HG03469 (cell line): ENCODE measurements around the gene DYNLT4.
"Not testable (repeated sequence)": the region's sequence is repeated elsewhere in the genome, so short reads cannot be mapped to it uniquely, and the experiment has no call there.

Source experiments
- ATAC-seq: cut with Tn5 transposase; IDR thresholded peaks from one replicate; pipeline ENCODE4 v1.9.1; 2021; ENCODE audit warnings: mild to moderate bottlenecking, moderate library complexity, moderate number of reproducible peaks; ENCODE audit not compliant: unreplicated experiment

Gene DYNLT4

GRCh38 chr1:44810762-44811105 is 3.6 kb upstream of the DYNLT4 start:
- ATAC-seq = not testable (repeated sequence)

- ATAC-seq = no peak
These were observed 3.1 kb upstream of the DYNLT4 start for GRCh38 chr1:44810101-44810761.

GRCh38 chr1:44808938-44809917 is 2.1 kb upstream of the DYNLT4 start:
- no peak for ATAC-seq

- ATAC-seq = no peak
These were observed 1.1 kb upstream of the DYNLT4 start, which contains the start of gene BTBD19 for GRCh38 chr1:44808063-44808937. Gene BTBD19, plus strand, starts transcription at chr1:44808523. Its CDS starts 298 bp downstream, at chr1:44808821.

GRCh38 chr1:44807364-44808062 is 362 bp upstream of the DYNLT4 start:
- ATAC-seq = no peak

GRCh38 chr1:44806025-44806703 is 987 bp downstream of the DYNLT4 start:
- ATAC-seq = no peak

GRCh38 chr1:44805311-44806024 is 1.7 kb downstream of the DYNLT4 start:
- no peak for ATAC-seq

- no peak for ATAC-seq
These were observed 3.6 kb downstream of the DYNLT4 start for GRCh38 chr1:44803312-44804095.

GRCh38 chr1:44803062-44803311 is 4.2 kb downstream of the DYNLT4 start:
- no peak for ATAC-seq

- ATAC-seq = no peak
These were observed 4.7 kb downstream of the DYNLT4 start for GRCh38 chr1:44802306-44803061.

- ATAC-seq = no peak
These were observed 5.5 kb downstream of the DYNLT4 start for GRCh38 chr1:44801491-44802305.

GRCh38 chr1:44799770-44800584 is 7.2 kb downstream of the DYNLT4 start, which contains the start of gene PLK3:
Gene PLK3, plus strand, starts transcription at chr1:44800377. Its CDS starts 87 bp downstream, at chr1:44800464.
- ATAC-seq = peak; percentile 48

- ATAC-seq = no peak
These were observed 8.4 kb downstream of the DYNLT4 start for GRCh38 chr1:44798481-44799365.

- not testable (repeated sequence) for ATAC-seq
These were observed 9.3 kb downstream of the DYNLT4 start for GRCh38 chr1:44797886-44798285.
